Testis (tissue), 3 donors: ENCODE results near the gene KIAA0232. TPM values are rescaled to one million over a fixed set of nuclear protein-coding genes. Genes with fewer than 3 reads are reported as not detected.

ENCODE experiments used
- DNase-seq: peaks from one replicate; pipeline ENCODE4 v3.0.0-alpha.2; 2019
- H3K27ac ChIP-seq, 2 donors: fragments of 200-600 bp; sonication (generic); one replicate each; pipeline ENCODE4 v1.5.1; 2019
- H3K27me3 ChIP-seq: fragments of 200-600 bp; sonication (generic); one replicate; pipeline ENCODE4 v1.5.1; 2019
- H3K36me3 ChIP-seq: fragments of 200-600 bp; sonication (generic); one replicate; pipeline ENCODE4 v1.5.1; 2017; ENCODE audit warnings: low read depth; ENCODE audit errors: missing control alignments
- H3K4me1 ChIP-seq: fragments of 200-600 bp; sonication (generic); one replicate; pipeline ENCODE4 v1.5.1; 2019
- H3K4me3 ChIP-seq, 2 donors: fragments of 200-600 bp; sonication (generic); one replicate each; pipeline ENCODE4 v1.5.1; 2017 to 2019
- H3K9me3 ChIP-seq: fragments of 200-600 bp; sonication (generic); one replicate; pipeline ENCODE4 v1.5.1; 2017
- CTCF ChIP-seq, 3 experiments: fragments of 450-650 bp in 2 of 3; fragments of 200-600 bp in 1 of 3; sonication (generic) in 1 of 3; IDR thresholded peaks; one replicate each; pipeline ENCODE4 v1.5.1; 2016 to 2019; ENCODE audit warnings: antibody characterized with exemption in 3 of 3, mild to moderate bottlenecking in 2 of 3, moderate library complexity in 1 of 3
- POLR2A ChIP-seq: fragments of 450-650 bp; IDR thresholded peaks from one replicate; pipeline ENCODE4 v1.6.1; 2017; ENCODE audit warnings: antibody characterized with exemption, mild to moderate bottlenecking, moderate library complexity
- WGBS, 2 donors: methylation state at CpG; one replicate each; pipeline ENCODE4 v1.1.5; 2018; 5-methylcytosine and 5-hydroxymethylcytosine counted together
- intact Hi-C: fragments of 100-400 bp; cut with DNase I; formaldehyde crosslinking; loops from one replicate; pipeline ENCODE4 v1.15.1; 2023; ENCODE audit warnings: low total_unique reads
- polyA plus RNA-seq: library from polyadenylated mRNA; stranded (reverse); fragments of 350-450 nt; fragmentation: Illumina TruSeq; extraction: RNeasy Lipid Tissue Mini Kit (QIAGEN cat#74804); gene quantifications from one replicate; pipeline ENCODE4 v1.2.3, GENCODE V29; 2014; ENCODE audit warnings: low read depth, low replicate concordance; ENCODE audit not compliant: insufficient read depth
- total RNA-seq, 2 donors: library from RNA; depleted of rRNA; stranded (reverse); fragments of >200 nt; gene quantifications; one replicate each; pipeline ENCODE4 v1.2.3, GENCODE V29; 2016

The KIAA0232 gene
- total and polyA plus RNA-seq, 3 donors from 2014 or later: 22.7 to 48.0 (median 47.9) TPM

- H3K4me3 ChIP-seq: no peak overlapping the region
- intact Hi-C loops: no loop called here
- WGBS, 2 donors: 94 to 97% methylated on average over 5 of the region's 5 CpGs
- peaks cover 15% of the 10 kb centered on the region for H3K4me1 ChIP-seq
- no peaks in the 10 kb centered on the region for H3K27me3 ChIP-seq
- no peaks in the 10 kb centered on the region for H3K36me3 ChIP-seq
- TF ChIP-seq CTCF (IDR thresholded peaks at IDR 0.05): no peak
- H3K9me3 ChIP-seq: no peaks in the 10 kb centered on the region
- no peak overlapping the region for H3K27ac ChIP-seq
- DNase-seq: no peak
Measured at GRCh38 chr4:6778435-6778834, 4.1 kb upstream of the KIAA0232 start.

DNA sequence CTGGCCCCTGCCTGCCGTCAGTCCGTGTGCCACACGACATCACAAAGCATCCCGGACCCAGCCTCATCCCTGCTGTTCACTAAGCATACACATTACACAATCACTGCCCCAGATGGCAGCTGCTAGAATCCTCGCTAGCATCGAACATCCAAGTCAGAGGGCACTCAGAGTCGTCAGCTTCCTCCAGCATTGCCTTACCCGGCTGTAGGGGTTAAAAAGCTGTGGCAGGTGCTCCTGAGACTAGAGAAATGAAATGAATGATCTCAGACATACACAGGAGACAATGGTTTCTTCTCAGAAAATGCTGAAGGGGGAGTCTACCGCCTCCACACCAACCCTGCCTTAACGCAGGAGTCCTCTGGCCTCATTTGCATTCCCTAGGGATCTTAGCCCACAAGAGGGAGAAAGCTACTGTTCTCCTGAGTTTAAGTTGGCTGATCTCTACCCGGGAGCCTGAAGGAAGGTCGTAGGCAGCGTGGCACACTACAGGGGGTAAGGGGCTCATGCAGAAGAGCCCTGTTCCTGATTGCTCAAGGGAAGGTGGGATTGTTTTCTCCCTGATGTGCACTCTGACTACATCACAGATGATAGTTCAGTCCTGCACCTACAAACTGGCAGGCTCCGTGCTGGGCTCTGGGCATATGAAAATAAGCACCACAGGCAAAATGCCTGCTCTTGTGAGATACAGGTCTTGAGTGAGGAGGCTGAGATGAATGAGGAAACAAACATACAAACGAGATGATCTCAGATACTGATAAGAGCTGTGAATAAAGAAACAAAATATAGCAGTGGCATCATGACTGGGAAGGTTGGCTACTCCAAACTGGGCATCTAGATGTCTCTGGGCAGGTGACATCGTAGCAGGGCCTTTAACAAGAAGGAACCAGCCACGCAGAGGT, 2.6 kb upstream of the KIAA0232 start:
- no peak overlapping the region for H3K4me3 ChIP-seq
- H3K27ac ChIP-seq: peak overlapping the region in 1 of 2 donors; percentile 99
- 47 to 63% methylated on average over 17 of the region's 17 CpGs for whole genome bisulfite sequencing, 2 donors
- peak; percentile 26 for DNase-seq
- TF ChIP-seq CTCF (IDR thresholded peaks at IDR 0.05) (no peak), POLR2A (no peak)
- intact Hi-C loops: no loop called here
- no peaks in the 10 kb centered on the region for H3K36me3 ChIP-seq
- H3K4me1 ChIP-seq: peaks cover 15% of the 10 kb centered on the region
- H3K27me3 ChIP-seq: no peaks in the 10 kb centered on the region
- H3K9me3 ChIP-seq: no peaks in the 10 kb centered on the region

DNA sequence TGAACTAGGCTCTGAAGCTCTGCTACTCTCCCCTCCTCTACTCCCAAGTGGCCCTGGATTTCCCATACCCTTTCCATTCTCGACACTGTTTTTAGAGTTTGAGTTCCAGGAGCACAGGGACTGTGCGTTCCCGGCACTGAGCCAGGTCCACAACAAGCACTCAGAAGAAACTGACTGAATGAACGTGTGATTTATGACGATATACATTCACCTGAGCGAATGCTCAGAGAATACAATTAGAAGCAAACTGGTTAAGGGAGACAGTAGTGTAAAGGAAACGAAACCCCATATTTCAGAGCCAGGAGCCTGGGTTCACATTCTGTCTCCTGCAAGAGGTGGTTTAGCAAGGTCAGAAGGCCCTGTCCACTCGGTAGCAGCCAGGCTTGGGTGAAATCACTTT, 1.4 kb upstream of the KIAA0232 start:
- no peaks in the 10 kb centered on the region for H3K27me3 ChIP-seq

DNA sequence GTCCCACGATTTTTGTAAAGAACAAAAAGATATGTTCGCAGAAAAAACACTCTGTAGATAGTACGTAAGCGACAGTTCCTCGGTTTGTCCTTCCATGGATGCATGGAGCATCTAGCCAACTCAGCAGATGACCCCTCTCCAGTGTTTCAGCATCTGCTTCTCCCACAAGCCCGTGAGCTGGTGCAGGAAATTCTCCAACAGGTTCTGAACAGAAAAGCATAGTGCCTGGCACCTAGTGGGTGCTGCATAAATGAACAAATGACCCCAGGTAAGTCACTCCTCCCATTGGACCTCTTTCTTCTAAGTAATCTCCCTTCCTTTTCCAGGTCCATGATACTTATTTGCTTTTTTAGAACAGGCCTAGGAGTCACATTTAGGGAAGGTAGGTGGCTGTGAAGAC, 966 bp upstream of the KIAA0232 start:
- no peaks in the 10 kb centered on the region for H3K9me3 ChIP-seq
- peak overlapping the region in 1 of 2 donors; percentile 99 for H3K27ac ChIP-seq
- H3K4me1 ChIP-seq: peaks cover 30% of the 10 kb centered on the region
- DNase-seq: no peak
- no peaks in the 10 kb centered on the region for H3K27me3 ChIP-seq
- TF ChIP-seq CTCF (IDR thresholded peaks at IDR 0.05): no peak
- TF ChIP-seq POLR2A: no peak
- H3K4me3 ChIP-seq: peak overlapping the region; percentile 57 to 99
- WGBS, 2 donors: 45 to 52% methylated on average over 6 of the region's 6 CpGs
- intact Hi-C loops: no loop called here
- H3K36me3 ChIP-seq: no peaks in the 10 kb centered on the region

More for the DNA sequence above, 1.4 kb upstream of the KIAA0232 start:
- peak; percentile 70 for DNase-seq
- Histone ChIP-seq H3K36me3 (no peaks in the 10 kb centered on the region), H3K9me3 (no peaks in the 10 kb centered on the region), H3K27ac (peak overlapping the region in 1 of 2 donors; percentile 99), H3K4me1 (peaks cover 26% of the 10 kb centered on the region), H3K4me3 (no peak overlapping the region)
- intact Hi-C loops: no loop called here
- WGBS, 2 donors: 27 to 31% methylated on average over 8 of the region's 8 CpGs
- no peak for TF ChIP-seq POLR2A
- TF ChIP-seq CTCF (IDR thresholded peaks at IDR 0.05): no peak

DNA sequence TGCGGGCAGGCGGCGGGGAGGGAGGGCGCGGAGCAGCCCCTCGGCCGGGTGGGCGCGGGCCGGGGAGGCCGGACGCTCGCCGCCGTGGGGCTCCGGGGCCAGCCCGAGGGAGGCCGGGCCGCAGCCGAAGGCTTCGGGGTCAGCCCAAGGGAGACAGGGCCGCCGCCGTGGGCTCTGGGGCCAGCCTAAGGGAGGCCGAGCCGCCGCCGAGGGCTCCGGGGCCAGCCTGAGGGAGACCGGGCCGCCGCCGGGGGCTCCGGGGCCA, 251 bp downstream of the KIAA0232 start:
- Histone ChIP-seq H3K9me3 (no peaks in the 10 kb centered on the region), H3K36me3 (no peaks in the 10 kb centered on the region), H3K27me3 (no peaks in the 10 kb centered on the region), H3K27ac (peak overlapping the region; percentile 98 to 99), H3K4me1 (peaks cover 32% of the 10 kb centered on the region), H3K4me3 (peak overlapping the region; percentile 99)
- intact Hi-C loops: no loop called here
- DNase-seq: no peak
- TF ChIP-seq POLR2A (no peak), CTCF (IDR thresholded peaks at IDR 0.05) (no peak)
- 0% methylated on average over 1 to 3 of the region's 34 CpGs for WGBS, 2 donors
